Coronary artery (tissue), 2 donors: Measurements from ENCODE around the gene POU4F1.

Experiments used
- DNase-seq: peaks from one replicate; pipeline ENCODE4 v3.0.0-alpha.2; 2017; ENCODE audit warnings: low spot score
- H3K27ac ChIP-seq, 2 donors: fragments of 200-600 bp; sonication (generic); one replicate each; pipeline ENCODE4 v1.5.1; 2016 to 2019
- H3K4me3 ChIP-seq: fragments of 200-600 bp; sonication (generic); 2 replicates; pipeline ENCODE4 v1.5.1; 2016; ENCODE audit warnings: mild to moderate bottlenecking, moderate library complexity
- TF ChIP-seq, protein P1 (sequence below): fragments of 200-600 bp; sonication (generic); IDR thresholded peaks from one replicate; pipeline ENCODE4 v1.5.1; 2019; ENCODE audit warnings: antibody characterized with exemption

The POU4F1 gene

GRCh38 chr13:78606471-78607408 lies 3.4 kb upstream of the POU4F1 start:
- Histone ChIP-seq H3K4me3 (no peak overlapping the region), H3K27ac (no peak overlapping the region)
- TF ChIP-seq, protein P1, sequence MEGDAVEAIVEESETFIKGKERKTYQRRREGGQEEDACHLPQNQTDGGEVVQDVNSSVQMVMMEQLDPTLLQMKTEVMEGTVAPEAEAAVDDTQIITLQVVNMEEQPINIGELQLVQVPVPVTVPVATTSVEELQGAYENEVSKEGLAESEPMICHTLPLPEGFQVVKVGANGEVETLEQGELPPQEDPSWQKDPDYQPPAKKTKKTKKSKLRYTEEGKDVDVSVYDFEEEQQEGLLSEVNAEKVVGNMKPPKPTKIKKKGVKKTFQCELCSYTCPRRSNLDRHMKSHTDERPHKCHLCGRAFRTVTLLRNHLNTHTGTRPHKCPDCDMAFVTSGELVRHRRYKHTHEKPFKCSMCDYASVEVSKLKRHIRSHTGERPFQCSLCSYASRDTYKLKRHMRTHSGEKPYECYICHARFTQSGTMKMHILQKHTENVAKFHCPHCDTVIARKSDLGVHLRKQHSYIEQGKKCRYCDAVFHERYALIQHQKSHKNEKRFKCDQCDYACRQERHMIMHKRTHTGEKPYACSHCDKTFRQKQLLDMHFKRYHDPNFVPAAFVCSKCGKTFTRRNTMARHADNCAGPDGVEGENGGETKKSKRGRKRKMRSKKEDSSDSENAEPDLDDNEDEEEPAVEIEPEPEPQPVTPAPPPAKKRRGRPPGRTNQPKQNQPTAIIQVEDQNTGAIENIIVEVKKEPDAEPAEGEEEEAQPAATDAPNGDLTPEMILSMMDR, result no peak
- no peak for DNase-seq

DNA sequence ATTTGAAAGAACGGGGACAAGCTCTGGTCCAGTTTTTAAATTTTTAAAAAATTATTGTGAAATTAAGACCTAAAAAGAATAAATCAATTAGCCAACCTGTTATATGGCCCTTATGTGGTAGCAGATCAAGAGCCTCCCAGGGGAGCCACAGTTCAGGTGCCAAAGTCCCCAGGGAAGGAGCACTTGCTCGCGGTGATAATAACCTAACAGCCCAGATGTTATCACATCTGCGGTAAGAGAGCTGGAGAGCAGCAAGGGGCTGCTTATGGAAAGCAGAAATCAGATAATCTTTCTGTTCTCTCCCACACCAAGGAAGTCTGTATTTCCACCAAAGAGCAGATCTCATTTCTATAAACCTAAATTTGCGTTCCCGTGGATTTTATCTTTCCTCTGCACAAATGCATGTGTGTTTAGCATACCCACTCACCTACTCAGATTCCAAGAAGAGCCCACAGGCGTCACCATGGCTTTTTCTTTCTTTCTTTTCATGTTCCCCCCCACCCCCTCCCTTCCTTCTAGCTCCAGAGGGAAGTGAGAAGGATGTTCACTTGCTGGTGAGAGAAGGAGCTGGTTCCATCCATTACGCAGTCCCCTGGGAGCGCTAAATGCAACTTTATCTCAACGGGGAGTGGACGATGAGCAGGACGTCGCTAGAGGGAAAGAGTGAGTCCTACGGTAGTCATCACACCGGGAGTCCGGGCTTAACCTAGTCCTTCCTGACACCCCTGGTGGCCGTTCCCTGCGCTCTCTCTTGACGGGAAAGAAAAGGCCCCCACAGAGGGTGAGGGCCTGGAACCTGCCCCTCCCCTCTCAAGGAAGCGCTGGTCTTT lies 1.6 kb upstream of the POU4F1 start:
- no peak for DNase-seq
- Histone ChIP-seq H3K4me3 (no peak overlapping the region), H3K27ac (no peak overlapping the region)
- TF ChIP-seq, protein P1, result no peak

GRCh38 chr13:78602561-78603239 lies 652 bp downstream of the POU4F1 start:
- H3K4me3 ChIP-seq, result peak overlapping the region; percentile 67
- no peak for DNase-seq
- no peak overlapping the region for H3K27ac ChIP-seq
- TF ChIP-seq, protein P1, result no peak

DNA sequence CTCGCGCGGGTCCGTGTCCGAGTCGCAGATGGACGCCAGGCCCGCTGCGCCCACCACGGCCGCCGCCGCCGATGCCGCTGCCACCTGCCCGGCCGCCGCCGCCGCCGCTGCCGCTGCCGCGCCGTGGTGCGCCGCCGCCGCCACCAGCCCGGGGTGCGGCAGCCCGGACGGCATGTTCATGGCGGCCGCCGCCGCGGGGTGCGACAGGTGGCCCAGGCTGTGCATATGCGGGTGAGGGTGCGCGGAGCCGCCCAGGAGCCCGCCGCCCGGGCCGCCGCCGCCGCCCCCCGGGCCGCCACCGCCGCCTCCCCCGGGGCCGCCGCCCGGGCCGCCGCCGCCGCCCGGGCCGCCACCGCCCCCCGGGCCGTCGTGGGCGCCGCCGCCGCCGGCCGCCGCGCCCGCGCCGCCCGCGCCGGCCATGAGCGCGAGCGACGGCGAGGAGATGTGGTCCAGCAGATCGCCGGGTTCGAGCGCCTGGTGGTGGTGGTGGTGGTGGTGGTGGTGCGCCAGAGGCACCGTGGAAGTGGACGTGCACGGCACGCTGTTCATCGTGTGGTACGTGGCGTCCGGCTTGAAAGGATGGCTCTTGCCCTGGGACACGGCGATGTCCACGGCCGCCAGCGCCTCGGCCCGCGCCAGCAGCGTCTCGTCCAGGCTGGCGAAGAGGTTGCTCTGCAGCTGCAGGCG lies 1.3 kb downstream of the POU4F1 start:
- H3K27ac ChIP-seq, result no peak overlapping the region
- peak overlapping the region; percentile 61 for H3K4me3 ChIP-seq
- DNase-seq, result no peak
- TF ChIP-seq, protein P1, result no peak

DNA sequence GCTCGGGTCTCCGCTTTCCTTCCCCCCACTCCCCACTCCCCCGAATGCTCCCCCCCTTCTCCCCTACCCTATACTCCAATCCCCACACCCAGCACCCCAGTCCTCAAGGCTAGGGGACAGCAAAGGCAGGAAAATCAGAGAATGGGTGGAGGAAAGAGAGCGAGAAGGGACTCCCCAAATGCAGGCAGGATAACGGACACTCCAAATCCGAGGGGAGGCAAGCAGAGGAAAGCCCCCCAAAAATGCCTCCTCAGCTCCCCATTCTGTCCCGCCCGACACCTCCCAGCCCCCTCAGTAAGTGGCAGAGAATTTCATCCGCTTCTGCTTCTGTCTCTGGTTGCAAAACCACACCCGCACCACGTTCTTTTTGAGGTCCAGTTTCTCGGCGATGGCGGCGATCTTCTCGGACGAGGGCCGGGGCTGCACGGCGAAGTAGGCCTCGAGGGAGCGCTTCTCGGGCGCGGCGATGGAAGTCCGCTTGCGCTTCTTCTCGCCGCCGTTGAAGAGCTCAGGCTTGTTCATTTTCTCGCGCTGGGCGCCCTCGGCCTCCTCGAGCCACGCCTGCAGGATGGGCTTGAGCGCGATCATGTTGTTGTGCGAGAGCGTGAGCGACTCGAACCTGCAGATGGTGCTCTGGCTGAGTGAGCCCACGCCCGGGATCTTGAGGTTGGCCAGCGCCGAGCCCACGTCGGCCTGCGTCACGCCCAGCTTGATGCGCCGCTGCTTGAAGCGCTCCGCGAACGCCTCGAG lies 2.1 kb downstream of the POU4F1 start:
- Histone ChIP-seq H3K27ac (no peak overlapping the region), H3K4me3 (peak overlapping the region; percentile 61)
- DNase-seq, result no peak
- TF ChIP-seq, protein P1, result no peak
